ENCODE measurements around the gene AVL9. TPM values are rescaled to one million over a fixed set of nuclear protein-coding genes. Genes with fewer than 3 reads are reported as not detected.

AVL9 gene
- 11.8 TPM for total RNA-seq
- long read RNA-seq, full-length matches to known transcripts, result 2 of 6 reads
- long read RNA-seq, partial matches to known transcripts, result 1 of 6 reads
- long read RNA-seq, other reads (novel, unspliced or antisense), result 3 of 6 reads

DNA sequence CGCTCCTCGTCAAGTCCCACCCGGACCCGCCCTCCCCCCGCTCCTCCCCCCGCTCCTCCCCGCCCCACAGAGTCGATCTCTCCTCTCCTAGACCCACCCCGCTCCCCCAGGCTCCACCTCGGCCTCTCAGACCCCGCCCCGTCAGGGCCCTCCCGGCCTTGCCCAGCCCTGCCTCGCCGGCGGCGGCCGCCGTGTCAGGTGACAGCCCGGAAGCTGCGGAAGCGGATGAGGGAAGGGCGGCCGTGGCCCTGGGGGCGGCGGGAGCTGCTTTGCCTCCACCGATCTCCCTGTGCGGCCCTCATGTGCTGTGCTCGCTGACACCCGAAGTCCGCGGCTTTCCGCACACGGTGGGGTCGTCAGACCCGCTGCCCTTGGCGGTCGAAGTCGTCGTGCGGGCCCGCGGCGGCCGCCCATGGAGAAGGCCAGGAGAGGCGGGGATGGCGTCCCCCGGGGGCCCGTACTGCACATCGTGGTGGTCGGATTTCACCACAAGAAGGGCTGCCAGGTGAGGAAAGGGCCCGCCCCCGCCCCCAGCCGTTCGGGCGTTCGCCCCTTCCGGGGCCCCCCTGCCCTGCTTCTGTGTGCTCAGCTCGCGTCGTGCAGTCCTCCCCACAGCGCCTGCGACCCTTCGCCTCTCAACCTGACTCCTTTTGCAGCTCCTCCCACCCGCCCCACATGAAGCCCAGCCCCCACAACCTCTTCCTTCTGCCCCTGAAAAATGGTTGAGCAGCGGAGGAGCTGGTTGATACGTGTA is at the start of gene AVL9:
Gene AVL9 (plus strand): TSS at position 192 of the 754 bp plus-strand sequence. CDS start 221 bp downstream, at position 413.
- H3K36me3 ChIP-seq, result no peaks in the 10 kb centered on the region
- DNase-seq, result peak; percentile 99
- intact Hi-C loops (cut with micrococcal nuclease), result loop anchor here (10.0 kb wide), 1 partner anchor 89 kb away; no protein-coding TSS in a partner anchor
- peak within 1 kb of the TSS; percentile 99 for H3K4me3 ChIP-seq
- peaks cover 38% of the 10 kb centered on the region for H3K4me1 ChIP-seq
- peaks cover 5% of the 10 kb centered on the region for H3K9me3 ChIP-seq (replicated peaks)
- H3K27ac ChIP-seq (replicated peaks), result peak within 1 kb of the TSS; percentile 98
- no peaks in the 10 kb centered on the region for H3K27me3 ChIP-seq (ENCODE audit: low read depth)
- TF ChIP-seq, protein P1, sequence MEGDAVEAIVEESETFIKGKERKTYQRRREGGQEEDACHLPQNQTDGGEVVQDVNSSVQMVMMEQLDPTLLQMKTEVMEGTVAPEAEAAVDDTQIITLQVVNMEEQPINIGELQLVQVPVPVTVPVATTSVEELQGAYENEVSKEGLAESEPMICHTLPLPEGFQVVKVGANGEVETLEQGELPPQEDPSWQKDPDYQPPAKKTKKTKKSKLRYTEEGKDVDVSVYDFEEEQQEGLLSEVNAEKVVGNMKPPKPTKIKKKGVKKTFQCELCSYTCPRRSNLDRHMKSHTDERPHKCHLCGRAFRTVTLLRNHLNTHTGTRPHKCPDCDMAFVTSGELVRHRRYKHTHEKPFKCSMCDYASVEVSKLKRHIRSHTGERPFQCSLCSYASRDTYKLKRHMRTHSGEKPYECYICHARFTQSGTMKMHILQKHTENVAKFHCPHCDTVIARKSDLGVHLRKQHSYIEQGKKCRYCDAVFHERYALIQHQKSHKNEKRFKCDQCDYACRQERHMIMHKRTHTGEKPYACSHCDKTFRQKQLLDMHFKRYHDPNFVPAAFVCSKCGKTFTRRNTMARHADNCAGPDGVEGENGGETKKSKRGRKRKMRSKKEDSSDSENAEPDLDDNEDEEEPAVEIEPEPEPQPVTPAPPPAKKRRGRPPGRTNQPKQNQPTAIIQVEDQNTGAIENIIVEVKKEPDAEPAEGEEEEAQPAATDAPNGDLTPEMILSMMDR (IDR thresholded peaks at IDR 0.05; ENCODE audit: borderline replicate concordance), result no peak

DNA sequence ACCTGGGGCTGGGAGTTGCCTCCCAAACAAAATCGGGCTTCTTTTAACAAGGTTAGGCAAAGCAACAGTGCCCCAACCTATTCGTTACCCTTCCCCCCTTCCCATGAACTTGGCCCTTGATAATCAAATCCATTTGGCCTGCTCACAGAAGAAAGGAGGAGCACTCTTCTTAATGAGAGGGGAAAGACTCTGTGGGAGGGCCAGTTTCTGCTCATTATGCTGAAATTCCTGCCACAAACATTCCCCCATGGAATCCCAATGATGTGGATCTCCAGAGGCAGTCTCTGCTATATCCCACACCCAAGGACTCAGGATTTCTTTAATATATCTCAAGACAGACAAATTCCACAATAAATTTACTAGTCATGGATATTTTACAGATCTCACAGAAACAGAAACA is 48.1 kb upstream of the AVL9 start:
- intact Hi-C loops (cut with micrococcal nuclease), result no loop called here
- TF ChIP-seq, protein P1 (IDR thresholded peaks at IDR 0.05; ENCODE audit: borderline replicate concordance), result no peak
- no peak overlapping the region for H3K4me3 ChIP-seq

DNA sequence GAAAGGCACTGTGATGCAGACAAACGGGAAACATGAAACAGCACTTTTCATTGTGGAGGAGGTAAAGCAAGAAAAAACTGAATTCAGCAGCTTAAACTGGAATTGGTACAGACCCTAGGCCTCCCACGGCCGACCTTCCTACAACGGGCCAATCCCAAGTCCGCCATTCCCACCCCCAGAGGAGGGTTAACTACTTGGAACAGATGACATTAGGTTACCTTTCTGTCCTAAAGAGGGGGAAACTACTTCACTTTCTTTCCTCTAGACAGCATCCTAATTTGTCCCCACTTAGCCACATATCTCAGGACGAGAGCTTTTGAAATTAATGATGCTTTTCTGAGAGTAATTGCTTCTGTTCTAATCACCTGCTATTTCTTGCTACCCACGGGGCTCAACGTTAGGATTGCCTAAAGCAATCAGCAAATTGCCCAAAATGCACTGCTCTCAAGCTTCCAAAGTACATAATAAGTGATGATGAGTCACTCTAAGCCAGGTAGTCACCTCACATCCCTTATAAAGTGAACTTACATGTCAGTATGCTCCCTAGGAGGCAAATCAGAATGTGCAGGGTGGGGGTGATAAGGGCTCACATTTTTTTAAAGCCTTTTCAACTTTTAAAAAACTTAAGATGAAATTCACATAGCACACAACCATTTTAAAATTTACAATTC is 41.8 kb upstream of the AVL9 start:
- no peak for DNase-seq
- Histone ChIP-seq H3K4me1 (no peaks in the 10 kb centered on the region), H3K36me3 (no peaks in the 10 kb centered on the region), H3K9me3 (replicated peaks) (no peaks in the 10 kb centered on the region), H3K27ac (replicated peaks) (no peak overlapping the region), H3K27me3 (ENCODE audit: low read depth) (peaks cover 19% of the 10 kb centered on the region), H3K4me3 (no peak overlapping the region)
- intact Hi-C loops (cut with micrococcal nuclease), result no loop called here
- TF ChIP-seq, protein P1 (IDR thresholded peaks at IDR 0.05; ENCODE audit: borderline replicate concordance), result no peak

More for the DNA sequence above, 48.1 kb upstream of the AVL9 start:
- Histone ChIP-seq H3K27me3 (ENCODE audit: low read depth) (peaks cover 9% of the 10 kb centered on the region), H3K36me3 (no peaks in the 10 kb centered on the region), H3K9me3 (replicated peaks) (peaks cover 7% of the 10 kb centered on the region), H3K27ac (replicated peaks) (no peak overlapping the region), H3K4me1 (no peaks in the 10 kb centered on the region)
- DNase-seq, result no peak

DNA sequence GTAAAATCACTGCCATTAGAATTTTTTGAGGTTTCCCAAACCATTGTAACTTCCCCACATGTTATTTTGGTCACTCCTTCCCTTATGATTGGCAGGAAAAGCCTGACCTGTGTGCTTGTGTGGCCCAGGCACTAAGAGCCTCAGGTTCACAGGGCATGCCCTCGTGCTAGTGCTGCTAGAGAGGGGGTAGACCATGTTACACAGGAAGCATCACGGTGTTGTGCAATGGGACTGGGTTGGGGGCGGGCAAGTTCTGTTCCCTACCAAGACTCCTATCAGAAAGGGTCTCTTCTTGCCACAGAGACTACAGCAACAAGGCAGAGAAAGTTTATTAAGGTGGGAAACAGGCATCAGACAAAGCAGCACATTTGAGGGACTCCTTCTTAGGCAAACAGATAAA is 37.3 kb upstream of the AVL9 start:
- intact Hi-C loops (cut with micrococcal nuclease), result no loop called here
- TF ChIP-seq, protein P1 (IDR thresholded peaks at IDR 0.05; ENCODE audit: borderline replicate concordance), result no peak
- Histone ChIP-seq H3K4me3 (no peak overlapping the region), H3K36me3 (no peaks in the 10 kb centered on the region), H3K27me3 (ENCODE audit: low read depth) (peaks cover 10% of the 10 kb centered on the region), H3K9me3 (replicated peaks) (no peaks in the 10 kb centered on the region), H3K4me1 (peaks cover 5% of the 10 kb centered on the region), H3K27ac (replicated peaks) (no peak overlapping the region)
- no peak for DNase-seq

DNA sequence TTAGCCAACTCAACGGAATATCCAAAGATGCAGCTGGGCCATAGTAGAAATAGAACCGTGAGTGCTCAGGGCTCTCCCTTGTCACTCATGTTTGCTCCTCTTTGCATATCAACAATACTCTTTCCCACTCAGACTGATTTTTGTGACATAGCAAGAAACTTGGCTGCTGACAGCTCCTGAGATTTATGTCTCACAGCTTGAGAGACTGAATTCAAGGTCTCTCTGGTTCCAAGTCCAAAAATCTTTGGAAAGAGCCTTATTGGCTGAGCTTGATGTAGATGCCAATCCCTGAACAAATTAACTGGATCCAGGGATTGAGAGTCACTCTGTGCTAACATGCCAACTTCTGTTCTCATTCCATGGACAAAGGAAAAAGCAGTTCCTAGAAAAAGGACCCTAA is 35.5 kb upstream of the AVL9 start:
- Histone ChIP-seq H3K36me3 (no peaks in the 10 kb centered on the region), H3K27me3 (ENCODE audit: low read depth) (no peaks in the 10 kb centered on the region), H3K27ac (replicated peaks) (no peak overlapping the region), H3K4me3 (no peak overlapping the region), H3K9me3 (replicated peaks) (no peaks in the 10 kb centered on the region), H3K4me1 (peaks cover 5% of the 10 kb centered on the region)
- TF ChIP-seq, protein P1 (IDR thresholded peaks at IDR 0.05; ENCODE audit: borderline replicate concordance), result no peak
- no peak for DNase-seq
- intact Hi-C loops (cut with micrococcal nuclease), result no loop called here
